Activated CD4-positive, alpha-beta memory T cell treated with anti-CD3 and anti-CD28 coated beads for 36 hours (primary cell): Measurements from ENCODE around the gene ERICH3. TPM values are rescaled to one million over a fixed set of nuclear protein-coding genes. Genes with fewer than 3 reads are reported as not detected.

ENCODE experiments used
- CTCF ChIA-PET: fragments of 350-600 bp; sonication (Branson Sonifier 250); formaldehyde crosslinking; loops from one replicate; lab custom pipeline; 2021; ENCODE audit warnings: antibody characterized with exemption, inconsistent platforms; lab: Charles Lee
- POLR2A ChIA-PET: fragments of 350-600 bp; sonication (Branson Sonifier 250); formaldehyde crosslinking; loops from one replicate; lab custom pipeline; 2021; ENCODE audit warnings: antibody characterized with exemption; lab: Charles Lee
- DNase-seq: peaks from one replicate; pipeline ENCODE4 v3.0.0-alpha.2; 2020
- H3K27ac Mint-ChIP-seq: one replicate; pipeline ENCODE4 v1.8.0; 2021; ENCODE audit warnings: mixed read lengths
- H3K27me3 Mint-ChIP-seq: one replicate; pipeline ENCODE4 v1.8.0; 2021; ENCODE audit warnings: mixed read lengths
- H3K36me3 Mint-ChIP-seq: one replicate; pipeline ENCODE4 v1.8.0; 2021; ENCODE audit warnings: mixed read lengths
- H3K4me1 Mint-ChIP-seq: one replicate; pipeline ENCODE4 v1.8.0; 2021; ENCODE audit warnings: low read depth, mixed read lengths
- H3K4me3 Mint-ChIP-seq: one replicate; pipeline ENCODE4 v1.8.0; 2021; ENCODE audit warnings: mild to moderate bottlenecking, mixed read lengths
- H3K9me3 Mint-ChIP-seq: one replicate; pipeline ENCODE4 v1.8.0; 2021; ENCODE audit warnings: mixed read lengths
- intact Hi-C: fragments of 100-400 bp; cut with micrococcal nuclease; formaldehyde crosslinking; loops from one replicate; pipeline ENCODE4 v1.15.1; 2023
- total RNA-seq, 2 experiments: library from RNA; stranded (reverse); gene quantifications; one replicate each; pipeline ENCODE4 v1.2.3, GENCODE V29; 2021

The ERICH3 gene
- total RNA-seq, 2 experiments from 2014 or later: not detected

DNA sequence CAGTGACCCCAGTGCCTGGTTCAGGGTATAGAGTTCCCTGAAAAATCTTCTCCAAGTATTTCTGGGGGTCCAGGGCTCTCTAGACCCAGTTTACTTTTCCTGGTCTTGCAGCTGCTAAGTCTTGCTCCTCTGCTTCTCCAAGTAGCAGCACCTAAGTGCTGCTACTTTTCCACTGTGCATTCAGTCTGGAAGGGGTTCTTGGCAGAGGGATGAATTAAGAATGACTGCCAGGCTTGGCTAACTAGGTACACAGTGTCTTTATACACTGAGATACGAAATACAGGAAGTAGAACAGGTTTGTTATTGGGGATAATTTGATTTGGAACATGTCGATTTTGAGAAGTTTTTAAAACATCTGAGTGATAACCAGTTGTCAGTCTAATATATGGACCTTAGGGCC is 24.2 kb upstream of the ERICH3 start:
- Mint-ChIP-seq H3K27me3 (no peaks in the 10 kb centered on the region), H3K4me1 (no peaks in the 10 kb centered on the region), H3K36me3 (peaks cover 1% of the 10 kb centered on the region), H3K4me3 (no peak overlapping the region), H3K9me3 (no peaks in the 10 kb centered on the region), H3K27ac (no peak overlapping the region)
- ChIA-PET POLR2A (no interaction called here), CTCF (interaction anchor here (1.6 kb wide), 1 partner anchor 11 kb away, joined by 6 read pairs; no protein-coding TSS in a partner anchor)
- intact Hi-C loops: no loop called here
- no peak for DNase-seq

GRCh38 chr1:74693473-74693872 is 19.9 kb upstream of the ERICH3 start:
- DNase-seq: no peak
- Mint-ChIP-seq H3K4me3 (no peak overlapping the region), H3K27me3 (peaks cover 2% of the 10 kb centered on the region), H3K36me3 (no peaks in the 10 kb centered on the region), H3K4me1 (no peaks in the 10 kb centered on the region), H3K27ac (no peak overlapping the region), H3K9me3 (no peaks in the 10 kb centered on the region)
- POLR2A ChIA-PET: no interaction called here
- intact Hi-C loops: no loop called here
- CTCF ChIA-PET: interaction anchor here (0.7 kb wide), 1 partner anchor 40 kb away, joined by 3 read pairs; no protein-coding TSS in a partner anchor

DNA sequence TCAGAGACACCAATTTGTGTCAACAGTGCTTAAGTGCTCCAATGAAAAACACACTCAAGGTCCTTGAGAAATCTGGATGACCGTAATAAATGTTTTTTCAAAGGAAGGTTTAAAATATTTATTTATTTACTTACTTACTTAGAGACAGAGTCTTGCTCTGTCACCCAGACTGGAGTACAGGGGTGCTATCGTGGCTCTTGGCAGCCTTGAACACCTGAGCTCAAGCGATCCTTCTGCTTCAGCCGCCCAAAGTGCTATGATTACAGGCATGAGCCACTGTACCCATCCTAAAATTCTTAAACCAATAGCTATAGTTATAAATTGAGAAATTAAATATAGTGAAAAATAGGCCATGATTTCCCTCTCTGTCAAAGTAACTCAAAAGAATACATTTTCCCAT is 17.3 kb upstream of the ERICH3 start:
- Mint-ChIP-seq H3K27ac (no peak overlapping the region), H3K9me3 (no peaks in the 10 kb centered on the region), H3K4me3 (no peak overlapping the region), H3K36me3 (no peaks in the 10 kb centered on the region), H3K27me3 (peaks cover 2% of the 10 kb centered on the region), H3K4me1 (no peaks in the 10 kb centered on the region)
- ChIA-PET CTCF (interaction anchor here (1.7 kb wide), 1 partner anchor 43 kb away, joined by 6 read pairs; the partner anchor contains the start of genes CRYZ and TYW3), POLR2A (no interaction called here)
- intact Hi-C loops: loop anchor here (2.0 kb wide), 1 partner anchor 42 kb away; the partner anchor contains the start of genes CRYZ and TYW3
- no peak for DNase-seq

DNA sequence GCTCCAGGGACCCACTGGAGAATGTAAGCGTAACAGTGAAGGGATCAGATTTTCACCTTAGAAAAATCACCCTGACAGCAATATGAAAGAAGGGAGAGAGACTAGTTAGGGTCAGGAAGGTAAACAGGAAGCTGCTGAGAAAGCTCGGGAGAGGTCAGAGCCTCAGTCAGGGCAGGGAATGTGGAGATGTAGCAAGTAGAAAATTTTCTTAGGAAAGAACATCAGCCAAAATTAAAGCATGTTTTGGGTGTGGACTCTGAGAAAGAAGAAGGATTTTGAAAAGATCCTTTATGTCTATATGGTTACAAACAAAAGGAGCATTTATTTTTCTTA is 16.7 kb upstream of the ERICH3 start:
- Mint-ChIP-seq H3K36me3 (no peaks in the 10 kb centered on the region), H3K9me3 (no peaks in the 10 kb centered on the region), H3K4me3 (no peak overlapping the region), H3K4me1 (no peaks in the 10 kb centered on the region), H3K27ac (no peak overlapping the region), H3K27me3 (peaks cover 2% of the 10 kb centered on the region)
- ChIA-PET POLR2A (no interaction called here), CTCF (interaction anchor here (1.0 to 2.4 kb wide), 14 partner anchors 8 to 692 kb away, joined by 3 to 18 read pairs (median 4); partner anchors contain the start of genes CRYZ and TYW3)
- DNase-seq: no peak
- intact Hi-C loops: loop anchor here (2.0 kb wide), 1 partner anchor 42 kb away; the partner anchor contains the start of genes CRYZ and TYW3

DNA sequence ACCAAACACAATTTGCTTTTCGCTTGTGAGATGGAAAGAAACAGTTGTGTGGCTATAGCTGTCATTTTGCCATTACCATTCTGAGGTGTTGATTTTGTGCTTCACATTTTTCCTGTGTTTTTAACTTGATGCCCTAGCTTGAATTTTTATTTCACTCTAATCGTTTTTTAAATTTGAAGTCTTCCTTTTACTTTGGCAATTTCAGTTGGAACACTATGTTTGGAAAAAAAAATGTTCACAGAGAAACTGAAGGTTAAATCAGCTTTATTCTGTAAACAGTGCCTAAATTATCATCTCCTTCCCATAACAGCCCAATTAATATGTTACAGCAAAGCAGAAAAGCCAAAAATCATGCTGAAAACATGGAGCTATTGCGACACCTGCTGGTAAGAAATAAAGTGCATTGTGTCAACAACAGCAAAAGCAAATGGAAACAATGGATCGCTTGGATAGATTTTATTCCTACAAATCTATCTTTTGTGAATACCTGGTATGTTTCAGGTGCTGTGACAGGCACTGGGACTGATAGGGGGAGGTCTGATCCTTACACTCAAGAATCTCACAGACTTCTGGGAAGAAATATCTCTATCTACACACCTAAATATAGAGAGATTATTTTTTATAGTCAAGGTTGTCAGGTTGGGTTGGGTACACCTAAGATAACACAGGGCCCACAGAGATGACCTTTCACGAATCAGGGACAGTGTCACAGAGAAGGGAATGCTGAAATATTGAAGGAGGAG is 16.2 kb upstream of the ERICH3 start:
- intact Hi-C loops: loop anchor here (2.0 to 10.0 kb wide), 2 partner anchors 43 to 675 kb away; partner anchors contain the start of genes CRYZ and TYW3
- Mint-ChIP-seq H3K27me3 (peaks cover 2% of the 10 kb centered on the region), H3K4me3 (no peak overlapping the region), H3K4me1 (no peaks in the 10 kb centered on the region), H3K36me3 (no peaks in the 10 kb centered on the region), H3K9me3 (no peaks in the 10 kb centered on the region), H3K27ac (no peak overlapping the region)
- CTCF ChIA-PET: interaction anchor here (0.6 to 2.4 kb wide), 25 partner anchors 9 to 850 kb away, joined by 3 to 18 read pairs (median 4); partner anchors contain the start of genes CRYZ and TYW3
- POLR2A ChIA-PET: no interaction called here
- peak; percentile 42 for DNase-seq

DNA sequence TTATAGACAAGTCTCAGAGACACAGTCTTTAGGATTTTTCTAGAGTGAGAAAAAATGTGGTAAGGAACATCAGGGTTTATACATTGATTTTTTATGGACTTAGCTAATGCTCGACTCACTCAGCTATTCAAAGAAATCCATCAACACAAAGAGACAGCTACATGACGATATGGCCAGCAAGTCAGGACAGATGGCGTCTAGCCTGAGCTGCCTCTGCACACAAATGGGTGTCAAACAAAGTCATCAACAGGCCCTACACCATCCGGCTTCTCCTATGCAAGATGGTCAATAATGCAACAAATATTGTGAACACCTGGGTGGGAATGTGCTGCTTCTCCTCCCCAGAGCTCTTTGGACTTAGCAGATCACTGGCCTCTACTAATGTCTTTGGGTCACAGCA is 13.3 kb upstream of the ERICH3 start:
- H3K27me3 Mint-ChIP-seq: peaks cover 5% of the 10 kb centered on the region
- POLR2A ChIA-PET: interaction anchor here (0.6 kb wide), 1 partner anchor 945 kb away, joined by 5 read pairs; no protein-coding TSS in a partner anchor
- no peaks in the 10 kb centered on the region for H3K36me3 Mint-ChIP-seq

GRCh38 chr1:74684301-74684700 is 10.7 kb upstream of the ERICH3 start:
- H3K27me3 Mint-ChIP-seq: peaks cover 6% of the 10 kb centered on the region
- no peaks in the 10 kb centered on the region for H3K9me3 Mint-ChIP-seq
- intact Hi-C loops: loop anchor here (5.0 to 10.0 kb wide), 3 partner anchors 48 to 670 kb away; partner anchors contain the start of genes CRYZ, FPGT, LRRIQ3 and TYW3
- peaks cover 5% of the 10 kb centered on the region for H3K4me1 Mint-ChIP-seq
- POLR2A ChIA-PET: no interaction called here
- H3K36me3 Mint-ChIP-seq: no peaks in the 10 kb centered on the region
- no peak for DNase-seq
- CTCF ChIA-PET: no interaction called here
- no peak overlapping the region for H3K27ac Mint-ChIP-seq
- no peak overlapping the region for H3K4me3 Mint-ChIP-seq

More for the DNA sequence above, 13.3 kb upstream of the ERICH3 start:
- CTCF ChIA-PET: interaction anchor here (0.8 to 1.5 kb wide), 3 partner anchors 12 to 46 kb away, joined by 3 to 6 read pairs (median 4); partner anchors contain the start of genes CRYZ and TYW3
- no peaks in the 10 kb centered on the region for H3K4me1 Mint-ChIP-seq
- intact Hi-C loops: loop anchor here (10.0 kb wide), 1 partner anchor 672 kb away; no protein-coding TSS in a partner anchor
- H3K27ac Mint-ChIP-seq: no peak overlapping the region
- no peaks in the 10 kb centered on the region for H3K9me3 Mint-ChIP-seq
- no peak overlapping the region for H3K4me3 Mint-ChIP-seq
- no peak for DNase-seq

GRCh38 chr1:74683656-74684055 is 10.1 kb upstream of the ERICH3 start:
- Mint-ChIP-seq H3K27ac (no peak overlapping the region), H3K9me3 (no peaks in the 10 kb centered on the region), H3K36me3 (no peaks in the 10 kb centered on the region), H3K27me3 (peaks cover 9% of the 10 kb centered on the region), H3K4me1 (peaks cover 5% of the 10 kb centered on the region), H3K4me3 (no peak overlapping the region)
- POLR2A ChIA-PET: no interaction called here
- no peak for DNase-seq
- CTCF ChIA-PET: no interaction called here
- intact Hi-C loops: loop anchor here (5.0 to 10.0 kb wide), 3 partner anchors 49 to 669 kb away; partner anchors contain the start of genes CRYZ, FPGT, LRRIQ3 and TYW3

DNA sequence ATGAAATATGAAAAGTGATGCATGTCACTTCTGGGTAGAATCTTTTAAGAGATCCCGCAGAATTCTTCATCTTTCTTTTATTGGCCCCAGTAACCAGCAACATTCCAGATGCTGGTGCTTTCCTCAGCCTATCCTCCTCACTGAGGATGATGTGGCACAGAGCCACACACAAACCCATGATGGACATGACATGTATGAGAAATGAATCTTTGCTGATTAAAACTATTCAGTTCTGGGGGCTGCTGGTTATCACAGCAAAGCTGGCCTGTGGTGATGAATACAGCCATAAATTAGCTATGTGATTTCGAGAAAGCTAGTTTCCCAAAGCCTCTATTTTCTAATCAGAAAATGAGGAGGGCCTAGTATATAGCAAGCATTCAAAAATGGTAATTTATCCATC is 8.3 kb upstream of the ERICH3 start:
- no peak overlapping the region for H3K27ac Mint-ChIP-seq
- H3K4me1 Mint-ChIP-seq: peaks cover 5% of the 10 kb centered on the region
- CTCF ChIA-PET: interaction anchor here (3.6 kb wide), 1 partner anchor 7 kb away, joined by 16 read pairs; no protein-coding TSS in a partner anchor
- POLR2A ChIA-PET: no interaction called here
- intact Hi-C loops: loop anchor here (5.0 to 10.0 kb wide), 3 partner anchors 50 to 667 kb away; partner anchors contain the start of genes CRYZ, FPGT, LRRIQ3 and TYW3
- H3K9me3 Mint-ChIP-seq: no peaks in the 10 kb centered on the region
- DNase-seq: no peak
- H3K27me3 Mint-ChIP-seq: peaks cover 15% of the 10 kb centered on the region
- H3K36me3 Mint-ChIP-seq: no peaks in the 10 kb centered on the region
- no peak overlapping the region for H3K4me3 Mint-ChIP-seq

DNA sequence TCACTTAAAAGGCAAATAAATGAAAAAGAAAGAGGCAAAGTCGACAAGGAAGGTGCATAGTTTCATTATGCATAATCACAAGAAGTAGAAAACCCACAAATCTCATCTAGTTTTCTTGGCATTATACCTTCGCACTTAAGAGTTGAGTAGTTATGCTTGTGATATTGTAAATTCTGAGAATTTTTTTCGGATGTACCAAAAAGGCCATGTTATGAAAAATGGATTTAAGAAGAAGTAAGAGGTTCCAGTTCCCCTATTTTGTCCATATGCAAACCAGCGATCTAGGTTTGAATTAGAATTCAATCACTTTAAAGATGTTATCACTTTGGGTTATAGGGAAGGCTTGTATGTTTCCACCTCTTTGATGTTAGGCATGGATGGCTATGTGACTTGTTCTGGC is 7.9 kb upstream of the ERICH3 start:
- Mint-ChIP-seq H3K9me3 (no peaks in the 10 kb centered on the region), H3K36me3 (no peaks in the 10 kb centered on the region), H3K4me1 (peaks cover 5% of the 10 kb centered on the region), H3K27me3 (peaks cover 15% of the 10 kb centered on the region), H3K27ac (no peak overlapping the region), H3K4me3 (no peak overlapping the region)
- ChIA-PET POLR2A (no interaction called here), CTCF (interaction anchor here (3.6 kb wide), 1 partner anchor 8 kb away, joined by 16 read pairs; no protein-coding TSS in a partner anchor)
- intact Hi-C loops: loop anchor here (5.0 to 10.0 kb wide), 3 partner anchors 51 to 667 kb away; partner anchors contain the start of genes CRYZ, FPGT, LRRIQ3 and TYW3
- no peak for DNase-seq

DNA sequence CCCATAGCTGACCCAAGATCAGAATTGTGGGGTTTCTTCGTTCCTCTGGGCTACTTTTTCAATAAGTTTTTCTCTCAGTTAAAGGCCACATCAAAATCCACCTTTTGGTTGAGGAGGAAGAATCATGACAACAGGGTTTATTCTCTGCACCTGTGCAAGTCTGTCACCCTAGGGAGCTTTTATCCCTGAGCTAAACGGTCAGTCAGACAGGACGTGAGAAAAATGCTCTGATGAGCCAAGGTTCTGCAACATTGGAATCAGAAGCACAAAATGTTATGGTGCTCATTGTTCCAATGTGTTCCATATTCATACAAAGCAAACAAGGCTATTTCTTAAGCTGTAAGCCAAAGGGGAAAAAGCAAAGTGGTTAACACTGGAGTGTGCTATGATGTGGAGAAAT is 7.4 kb upstream of the ERICH3 start:
- Mint-ChIP-seq H3K36me3 (no peaks in the 10 kb centered on the region), H3K9me3 (no peaks in the 10 kb centered on the region), H3K4me3 (no peak overlapping the region), H3K27ac (no peak overlapping the region), H3K27me3 (peaks cover 16% of the 10 kb centered on the region), H3K4me1 (peaks cover 5% of the 10 kb centered on the region)
- POLR2A ChIA-PET: no interaction called here
- CTCF ChIA-PET: interaction anchor here (3.6 kb wide), 1 partner anchor 8 kb away, joined by 16 read pairs; no protein-coding TSS in a partner anchor
- intact Hi-C loops: loop anchor here (5.0 to 10.0 kb wide), 3 partner anchors 51 to 666 kb away; partner anchors contain the start of genes CRYZ, FPGT, LRRIQ3 and TYW3
- DNase-seq: no peak

GRCh38 chr1:74679811-74680210 is 6.2 kb upstream of the ERICH3 start:
- intact Hi-C loops: loop anchor here (5.0 to 10.0 kb wide), 3 partner anchors 52 to 665 kb away; partner anchors contain the start of genes CRYZ, FPGT, LRRIQ3 and TYW3
- peaks cover 5% of the 10 kb centered on the region for H3K4me1 Mint-ChIP-seq
- no peaks in the 10 kb centered on the region for H3K9me3 Mint-ChIP-seq
- ChIA-PET CTCF (interaction anchor here (0.8 to 3.6 kb wide), 2 partner anchors 10 to 841 kb away, joined by 3 to 16 read pairs; no protein-coding TSS in a partner anchor), POLR2A (no interaction called here)
- no peaks in the 10 kb centered on the region for H3K36me3 Mint-ChIP-seq
- H3K27me3 Mint-ChIP-seq: peaks cover 17% of the 10 kb centered on the region
- no peak overlapping the region for H3K4me3 Mint-ChIP-seq
- no peak for DNase-seq
- no peak overlapping the region for H3K27ac Mint-ChIP-seq
